GM12878 (cell line): Measurements from ENCODE around the gene C3orf20. TPM values are rescaled to one million over a fixed set of nuclear protein-coding genes. Genes with fewer than 3 reads are reported as not detected.
A peak's percentile ranks its signal among the peaks of the same experiment; 100 is the strongest.

ENCODE experiments used
- CHD2 ChIP-seq: IDR thresholded peaks from 2 replicates; pipeline ENCODE4 v1.6.1; 2011; ENCODE audit warnings: low read depth, low read length, improper control_type of control experiment, borderline replicate concordance
- CUX1 ChIP-seq: IDR thresholded peaks from 2 replicates; pipeline ENCODE4 v1.6.1; 2012; ENCODE audit warnings: improper control_type of control experiment, low read depth, low read length; ENCODE audit not compliant: insufficient replicate concordance
- FOXM1 ChIP-seq: IDR thresholded peaks from 2 replicates; pipeline ENCODE4 v1.6.1; 2012; ENCODE audit warnings: low read depth, mild to moderate bottlenecking, inconsistent platforms, low read length, moderate library complexity
- GATAD2B ChIP-seq: fragments of 450-650 bp; conservative IDR thresholded peaks from 2 replicates; pipeline ENCODE4 v1.6.1; 2017; ENCODE audit warnings: low read depth, mild to moderate bottlenecking, moderate library complexity
- NR2C2 ChIP-seq: IDR thresholded peaks from 2 replicates; pipeline ENCODE4 v1.6.1; 2011; ENCODE audit warnings: borderline replicate concordance, low read depth; ENCODE audit not compliant: control insufficient read depth, insufficient read length
- PML ChIP-seq: IDR thresholded peaks from 2 replicates; pipeline ENCODE4 v1.6.1; 2012; ENCODE audit warnings: low read length, inconsistent platforms
- POLR2AphosphoS2 ChIP-seq: IDR thresholded peaks from 2 replicates; pipeline ENCODE4 v1.6.1; 2011; ENCODE audit warnings: low read depth, mild to moderate bottlenecking, low read length, improper control_type of control experiment, moderate library complexity
- RUNX3 ChIP-seq: IDR thresholded peaks from 2 replicates; pipeline ENCODE4 v1.6.1; 2012; ENCODE audit warnings: low read length, inconsistent platforms
- SMC3 ChIP-seq: IDR thresholded peaks from 2 replicates; pipeline ENCODE4 v1.6.1; 2011; ENCODE audit warnings: low read length, improper control_type of control experiment, borderline replicate concordance
- SP1 ChIP-seq: IDR thresholded peaks from one replicate; pipeline ENCODE4 v1.6.1; 2011; ENCODE audit warnings: low read depth, low read length
- SUPT20H ChIP-seq: IDR thresholded peaks from 2 replicates; pipeline ENCODE4 v1.6.1; 2011; ENCODE audit warnings: low read depth, mild to moderate bottlenecking, low read length, moderate library complexity, borderline replicate concordance; ENCODE audit not compliant: control insufficient read depth
- ZSCAN29 ChIP-seq: fragments of 450-650 bp; IDR thresholded peaks from 2 replicates; pipeline ENCODE4 v1.6.1; 2017; ENCODE audit warnings: mild to moderate bottlenecking, moderate library complexity
- polyA plus RNA-seq, 11 experiments: library from polyadenylated mRNA; depleted of rRNA in 4 of 11; unstranded in 6 of 11; stranded (reverse) in 5 of 11; fragments of >200 nt; fragmentation: Nextera tagmentation in 4 of 11; fragmentation: Illumina TruSeq in 1 of 11; extraction: Ambion mirVana in 4 of 11; extraction: Trizol in 1 of 11; gene quantifications; 1 replicate in 1 of 11; 2 replicates in 10 of 11; pipeline versions ENCODE4 v1.2.1 to v1.2.3, GENCODE V29; 2011 to 2016; ENCODE audit warnings: inconsistent platforms in 2 of 11, missing spikeins in 2 of 11, low read depth in 1 of 11
- total RNA-seq, 4 experiments: library from RNA; depleted of rRNA in 3 of 4; stranded (reverse); fragments of >200 nt in 3 of 4; fragmentation: Illumina TruSeq in 1 of 4; extraction: Trizol in 1 of 4; gene quantifications; 2 replicates each; pipeline versions ENCODE4 v1.2.1 to v1.2.3, GENCODE V29; 2013 to 2021
- TF ChIP-seq, protein P1 (sequence below): fragments of 150-350 bp; IDR thresholded peaks from 2 replicates; pipeline ENCODE4 v1.6.1; 2014; ENCODE audit warnings: mild to moderate bottlenecking, low read depth, low read length
- TF ChIP-seq, protein P2 (sequence below): fragments of 450-650 bp; IDR thresholded peaks from 2 replicates; pipeline ENCODE4 v1.6.1; 2016; ENCODE audit warnings: mild to moderate bottlenecking
- TF ChIP-seq, protein P3 (sequence below): fragments of 450-650 bp; IDR thresholded peaks from 2 replicates; pipeline ENCODE4 v1.6.1; 2018; ENCODE audit warnings: mild to moderate bottlenecking, low read depth, moderate library complexity; ENCODE audit not compliant: partially characterized antibody
- TF ChIP-seq, protein P4 (sequence below): IDR thresholded peaks from 2 replicates; pipeline ENCODE4 v1.6.1; 2011; ENCODE audit warnings: low read depth, low read length, improper control_type of control experiment, borderline replicate concordance

C3orf20 gene
- total and polyA plus RNA-seq, 10 of the 15 experiments (the other 5 are each of a cell fraction or from before 2014, with no cell fraction given) = 0.05 to 2.9 (median 1.0) TPM

DNA sequence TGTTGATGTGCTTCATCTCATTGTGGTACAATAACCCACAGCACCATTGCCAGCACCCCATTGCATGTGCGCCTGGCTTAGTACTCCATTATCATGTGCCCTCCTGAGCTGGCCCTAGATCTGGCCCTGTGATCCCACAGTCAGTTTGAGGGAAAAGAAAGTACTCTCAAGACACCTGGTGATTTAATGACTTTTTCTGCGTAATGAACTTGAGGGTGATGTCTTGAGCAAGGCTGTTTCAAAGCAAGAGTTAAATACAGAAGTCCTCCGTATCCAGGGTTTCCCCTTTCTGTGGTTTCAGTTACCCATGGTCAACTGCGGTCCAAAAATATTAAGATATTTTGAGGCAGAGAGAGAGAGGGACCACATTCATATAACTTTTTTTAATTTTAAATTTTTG, 16.3 kb downstream of the C3orf20 start (continued):
- TF ChIP-seq, protein P1, sequence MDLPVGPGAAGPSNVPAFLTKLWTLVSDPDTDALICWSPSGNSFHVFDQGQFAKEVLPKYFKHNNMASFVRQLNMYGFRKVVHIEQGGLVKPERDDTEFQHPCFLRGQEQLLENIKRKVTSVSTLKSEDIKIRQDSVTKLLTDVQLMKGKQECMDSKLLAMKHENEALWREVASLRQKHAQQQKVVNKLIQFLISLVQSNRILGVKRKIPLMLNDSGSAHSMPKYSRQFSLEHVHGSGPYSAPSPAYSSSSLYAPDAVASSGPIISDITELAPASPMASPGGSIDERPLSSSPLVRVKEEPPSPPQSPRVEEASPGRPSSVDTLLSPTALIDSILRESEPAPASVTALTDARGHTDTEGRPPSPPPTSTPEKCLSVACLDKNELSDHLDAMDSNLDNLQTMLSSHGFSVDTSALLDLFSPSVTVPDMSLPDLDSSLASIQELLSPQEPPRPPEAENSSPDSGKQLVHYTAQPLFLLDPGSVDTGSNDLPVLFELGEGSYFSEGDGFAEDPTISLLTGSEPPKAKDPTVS = no peak
- no peak for TF ChIP-seq SP1
- TF ChIP-seq SMC3 = no peak
- TF ChIP-seq CHD2 = no peak
- no peak for TF ChIP-seq SUPT20H
- TF ChIP-seq CUX1 = no peak
- TF ChIP-seq, protein P2, sequence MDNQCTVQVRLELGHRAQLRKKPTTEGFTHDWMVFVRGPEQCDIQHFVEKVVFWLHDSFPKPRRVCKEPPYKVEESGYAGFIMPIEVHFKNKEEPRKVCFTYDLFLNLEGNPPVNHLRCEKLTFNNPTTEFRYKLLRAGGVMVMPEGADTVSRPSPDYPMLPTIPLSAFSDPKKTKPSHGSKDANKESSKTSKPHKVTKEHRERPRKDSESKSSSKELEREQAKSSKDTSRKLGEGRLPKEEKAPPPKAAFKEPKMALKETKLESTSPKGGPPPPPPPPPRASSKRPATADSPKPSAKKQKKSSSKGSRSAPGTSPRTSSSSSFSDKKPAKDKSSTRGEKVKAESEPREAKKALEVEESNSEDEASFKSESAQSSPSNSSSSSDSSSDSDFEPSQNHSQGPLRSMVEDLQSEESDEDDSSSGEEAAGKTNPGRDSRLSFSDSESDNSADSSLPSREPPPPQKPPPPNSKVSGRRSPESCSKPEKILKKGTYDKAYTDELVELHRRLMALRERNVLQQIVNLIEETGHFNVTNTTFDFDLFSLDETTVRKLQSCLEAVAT = peak; percentile 81
- no peak for TF ChIP-seq POLR2AphosphoS2
- TF ChIP-seq, protein P3, sequence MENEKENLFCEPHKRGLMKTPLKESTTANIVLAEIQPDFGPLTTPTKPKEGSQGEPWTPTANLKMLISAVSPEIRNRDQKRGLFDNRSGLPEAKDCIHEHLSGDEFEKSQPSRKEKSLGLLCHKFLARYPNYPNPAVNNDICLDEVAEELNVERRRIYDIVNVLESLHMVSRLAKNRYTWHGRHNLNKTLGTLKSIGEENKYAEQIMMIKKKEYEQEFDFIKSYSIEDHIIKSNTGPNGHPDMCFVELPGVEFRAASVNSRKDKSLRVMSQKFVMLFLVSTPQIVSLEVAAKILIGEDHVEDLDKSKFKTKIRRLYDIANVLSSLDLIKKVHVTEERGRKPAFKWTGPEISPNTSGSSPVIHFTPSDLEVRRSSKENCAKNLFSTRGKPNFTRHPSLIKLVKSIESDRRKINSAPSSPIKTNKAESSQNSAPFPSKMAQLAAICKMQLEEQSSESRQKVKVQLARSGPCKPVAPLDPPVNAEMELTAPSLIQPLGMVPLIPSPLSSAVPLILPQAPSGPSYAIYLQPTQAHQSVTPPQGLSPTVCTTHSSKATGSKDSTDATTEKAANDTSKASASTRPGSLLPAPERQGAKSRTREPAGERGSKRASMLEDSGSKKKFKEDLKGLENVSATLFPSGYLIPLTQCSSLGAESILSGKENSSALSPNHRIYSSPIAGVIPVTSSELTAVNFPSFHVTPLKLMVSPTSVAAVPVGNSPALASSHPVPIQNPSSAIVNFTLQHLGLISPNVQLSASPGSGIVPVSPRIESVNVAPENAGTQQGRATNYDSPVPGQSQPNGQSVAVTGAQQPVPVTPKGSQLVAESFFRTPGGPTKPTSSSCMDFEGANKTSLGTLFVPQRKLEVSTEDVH = no peak
- TF ChIP-seq ZSCAN29 = no peak
- peak; percentile 99 for TF ChIP-seq RUNX3
- no peak for TF ChIP-seq NR2C2
- peak; percentile 82; the same call in 1 of the 2 replicates for TF ChIP-seq PML
- peak; percentile 91 for TF ChIP-seq FOXM1
- no peak for TF ChIP-seq GATAD2B
- TF ChIP-seq, protein P4, sequence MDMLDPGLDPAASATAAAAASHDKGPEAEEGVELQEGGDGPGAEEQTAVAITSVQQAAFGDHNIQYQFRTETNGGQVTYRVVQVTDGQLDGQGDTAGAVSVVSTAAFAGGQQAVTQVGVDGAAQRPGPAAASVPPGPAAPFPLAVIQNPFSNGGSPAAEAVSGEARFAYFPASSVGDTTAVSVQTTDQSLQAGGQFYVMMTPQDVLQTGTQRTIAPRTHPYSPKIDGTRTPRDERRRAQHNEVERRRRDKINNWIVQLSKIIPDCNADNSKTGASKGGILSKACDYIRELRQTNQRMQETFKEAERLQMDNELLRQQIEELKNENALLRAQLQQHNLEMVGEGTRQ = no peak
